ENCODE data around the gene CRISPLD2.
A peak's percentile ranks its signal among the peaks of the same experiment; 100 is the strongest.

The CRISPLD2 gene

DNA sequence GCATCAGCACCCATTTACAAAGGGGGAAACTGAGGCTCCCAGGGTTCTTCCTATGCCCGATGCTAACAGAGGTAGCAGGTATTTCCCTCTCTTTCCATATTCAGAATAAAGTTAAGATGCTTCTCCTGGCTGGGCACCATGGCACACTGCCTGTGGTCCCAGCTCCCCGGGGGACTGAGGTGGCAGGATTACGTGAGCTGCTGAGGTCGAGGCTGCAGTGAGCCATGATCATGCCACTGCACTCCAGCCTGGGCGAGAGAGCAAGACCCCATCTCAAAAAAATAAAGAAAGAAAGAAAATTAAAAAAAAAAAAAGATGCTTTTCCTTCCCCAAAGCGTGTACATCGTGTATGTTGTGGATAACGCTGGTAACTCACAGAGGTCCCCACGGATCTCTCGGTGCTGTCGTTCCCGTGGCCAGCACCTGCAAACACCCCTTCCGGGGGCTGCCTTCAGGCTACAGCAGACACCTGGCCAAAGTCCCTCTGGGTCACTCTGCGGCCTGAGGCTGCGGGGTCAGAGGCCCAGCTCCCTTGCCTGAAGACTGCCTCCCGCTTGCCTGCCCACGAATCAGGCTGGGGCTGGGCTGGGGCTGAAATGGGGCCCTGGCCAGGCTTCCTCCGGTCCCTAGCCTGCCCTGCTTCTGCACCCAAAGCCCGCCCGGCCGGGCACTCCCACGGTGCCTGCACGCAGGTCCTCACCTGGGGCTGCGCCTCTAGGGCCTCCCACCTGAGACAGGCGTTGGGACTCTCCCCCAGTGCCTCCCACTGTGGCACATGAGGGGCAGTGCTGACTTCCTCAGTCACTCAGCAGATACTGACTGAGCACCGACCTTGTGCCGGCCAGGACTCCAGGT lies 128.4 kb downstream of the CRISPLD2 start:
- TF ChIP-seq CTCF (IDR thresholded peaks at IDR 0.05; ENCODE audit: low read depth, low read length), result no peak
- no peak overlapping the region for H3K4me3 ChIP-seq (ENCODE audit: low read depth, low read length)

DNA sequence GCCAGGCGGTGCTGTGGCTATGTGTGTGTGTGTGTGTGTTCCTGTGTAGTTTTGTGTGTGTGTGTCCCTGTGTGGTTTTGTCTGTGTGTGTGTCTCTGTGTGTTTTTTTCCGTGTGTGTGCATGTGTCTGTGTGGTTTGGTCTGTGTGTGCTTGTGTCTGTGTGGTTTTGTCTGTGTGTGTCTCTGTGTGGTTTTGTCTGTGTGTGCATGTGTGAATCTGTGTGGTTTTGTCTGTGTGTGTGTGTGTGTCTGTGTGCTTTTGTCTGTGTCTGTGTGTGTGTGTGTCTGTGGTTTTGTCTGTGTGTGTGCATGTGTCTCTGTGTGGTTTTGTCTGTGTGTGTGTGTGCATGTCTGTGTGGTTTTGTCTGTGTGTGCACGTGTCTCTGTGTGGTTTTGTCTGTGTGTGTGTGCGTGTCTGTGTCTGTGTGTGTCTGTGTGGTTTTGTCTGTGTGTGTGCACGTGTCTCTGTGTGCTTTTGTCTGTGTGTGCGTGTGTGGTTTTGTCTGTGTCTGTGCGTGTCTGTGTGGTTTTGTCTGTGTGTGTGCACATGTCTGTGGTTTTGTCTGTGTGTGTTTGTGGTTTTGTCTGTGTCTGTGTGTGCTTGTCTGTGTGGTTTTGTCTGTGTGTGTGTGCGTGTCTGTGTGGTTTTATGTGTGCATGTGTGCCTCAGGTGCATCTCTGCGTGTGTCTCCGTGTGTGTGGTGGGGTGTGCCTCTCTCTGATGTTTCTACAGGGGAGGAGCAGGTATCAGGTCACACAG lies 129.2 kb downstream of the CRISPLD2 start:
- no peak for TF ChIP-seq CTCF (IDR thresholded peaks at IDR 0.05; ENCODE audit: low read depth, low read length)
- H3K4me3 ChIP-seq (ENCODE audit: low read depth, low read length), result no peak overlapping the region

DNA sequence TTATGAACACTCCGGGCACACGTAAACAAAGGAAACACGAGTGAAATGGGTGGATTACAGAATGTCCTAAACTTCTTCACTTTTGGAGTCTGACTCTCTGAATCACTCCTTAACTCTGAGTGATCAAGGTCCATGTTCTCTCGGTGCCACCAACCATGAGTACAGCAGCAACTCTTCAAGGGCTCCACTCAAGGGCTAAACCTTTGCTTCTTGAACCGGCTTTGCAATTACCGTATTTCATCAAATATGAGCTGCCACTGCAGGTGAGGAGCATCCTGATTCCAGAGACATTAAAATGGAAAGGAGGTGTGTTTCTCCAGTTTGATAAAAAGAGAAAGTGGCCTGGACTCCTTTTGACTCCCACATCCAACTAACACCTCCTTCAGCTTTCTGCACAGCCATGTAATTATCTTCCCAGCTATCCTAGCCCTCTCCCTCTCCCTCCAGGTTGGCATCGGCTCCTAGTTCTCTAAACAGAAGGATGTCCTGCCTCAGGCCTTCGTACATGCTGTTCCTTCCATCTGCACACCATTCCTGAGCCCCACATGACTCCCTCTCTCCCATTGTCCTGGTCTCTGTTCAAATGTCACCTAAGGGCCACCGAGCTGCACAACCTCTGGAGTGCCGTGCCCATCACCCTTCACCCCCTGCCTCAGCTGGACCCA lies 130.1 kb downstream of the CRISPLD2 start:
- no peak for TF ChIP-seq CTCF (IDR thresholded peaks at IDR 0.05; ENCODE audit: low read depth, low read length)
- no peak overlapping the region for H3K4me3 ChIP-seq (ENCODE audit: low read depth, low read length)

GRCh38 chr16:84950906-84951305 lies 131.1 kb downstream of the CRISPLD2 start:
- TF ChIP-seq CTCF (IDR thresholded peaks at IDR 0.05; ENCODE audit: low read depth, low read length), result peak; percentile 17
- H3K4me3 ChIP-seq (ENCODE audit: low read depth, low read length), result no peak overlapping the region

GRCh38 chr16:84952335-84953189 lies 132.8 kb downstream of the CRISPLD2 start:
- TF ChIP-seq CTCF (IDR thresholded peaks at IDR 0.05; ENCODE audit: low read depth, low read length), result peak; percentile 76
- no peak overlapping the region for H3K4me3 ChIP-seq (ENCODE audit: low read depth, low read length)

DNA sequence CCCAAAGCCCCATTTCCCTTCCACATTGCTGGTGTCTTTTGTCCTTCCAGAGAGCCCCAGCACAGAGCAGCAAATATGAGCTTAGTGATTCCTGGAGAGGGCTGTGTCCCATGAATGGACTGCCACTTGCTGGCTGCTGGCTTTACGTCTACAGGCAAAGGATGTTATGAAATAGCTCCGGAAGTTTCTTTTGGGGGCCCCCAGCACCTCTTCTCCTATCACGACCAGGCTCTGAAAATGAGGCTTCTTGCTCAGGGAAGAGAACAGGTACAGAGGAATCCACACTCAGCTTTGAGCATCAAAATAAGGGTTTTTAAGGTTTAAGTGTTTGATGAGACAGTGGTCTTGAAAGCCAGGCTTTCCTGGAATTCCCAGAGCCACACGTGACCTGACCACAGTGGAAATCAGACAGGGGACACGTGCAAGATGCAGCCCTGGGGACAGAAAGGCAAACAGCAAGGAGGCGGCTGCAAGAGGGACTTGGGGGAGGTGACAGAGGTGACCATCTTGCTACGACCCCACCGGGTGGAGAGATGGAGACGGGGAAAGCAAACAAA lies 133.5 kb downstream of the CRISPLD2 start:
- H3K4me3 ChIP-seq (ENCODE audit: low read depth, low read length), result no peak overlapping the region
- no peak for TF ChIP-seq CTCF (IDR thresholded peaks at IDR 0.05; ENCODE audit: low read depth, low read length)

All from WI38 (cell line).